Measurements from ENCODE around the gene SLCO3A1. TPM values are rescaled to one million over a fixed set of nuclear protein-coding genes. Genes with fewer than 3 reads are reported as not detected.

The SLCO3A1 gene
- total RNA-seq: 3.0 and 10.4 TPM in 2 replicates

DNA sequence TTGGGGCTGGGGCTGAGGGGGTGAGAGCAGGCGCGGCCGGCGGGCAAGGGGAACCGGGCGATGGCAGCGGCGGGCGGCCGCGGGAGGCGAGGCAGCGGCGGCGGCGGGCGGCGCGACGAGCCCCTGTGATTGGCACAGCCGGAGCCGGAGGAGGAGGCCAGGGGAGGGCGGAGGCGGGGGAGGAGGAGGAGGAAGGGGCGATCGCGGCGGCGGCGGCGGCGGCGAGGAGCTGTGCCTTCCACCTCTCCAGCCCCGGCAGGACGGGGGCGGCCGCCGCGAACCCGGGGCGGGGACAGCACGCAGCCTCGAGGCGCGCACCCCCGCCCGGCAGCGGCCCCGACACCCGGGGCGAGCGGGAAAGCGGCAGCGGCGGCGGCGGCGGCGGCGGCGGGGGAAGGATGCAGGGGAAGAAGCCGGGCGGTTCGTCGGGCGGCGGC lies at the start of gene SLCO3A1:
Gene SLCO3A1, plus strand, starts transcription at position 198 of the 437 bp plus-strand sequence.

All from epithelial cell of alveolus of lung (primary cell).